Peyer's patch (tissue), 4 donors: ENCODE results near the gene HCFC1. TPM values are rescaled to one million over a fixed set of nuclear protein-coding genes. Genes with fewer than 3 reads are reported as not detected.

ENCODE experiments used
- DNase-seq, 3 donors: peaks; one replicate each; pipeline ENCODE4 v3.0.0-alpha.2; 2017 to 2019
- H3K27ac ChIP-seq, 4 donors: fragments of 200-600 bp; sonication (generic); one replicate each; pipeline ENCODE4 v1.5.1; 2016 to 2019
- H3K27me3 ChIP-seq, 2 donors: fragments of 200-600 bp; sonication (generic); one replicate each; pipeline ENCODE4 v1.5.1; 2019
- H3K36me3 ChIP-seq, 3 donors: fragments of 200-600 bp; sonication (generic); one replicate each; pipeline ENCODE4 v1.5.1; 2016 to 2019
- H3K4me1 ChIP-seq, 4 donors: fragments of 200-600 bp; sonication (generic); one replicate each; pipeline ENCODE4 v1.5.1; 2016 to 2019
- H3K4me3 ChIP-seq, 4 donors: fragments of 200-600 bp; sonication (generic); 1 replicate in 3 of 4; 2 replicates in 1 of 4; pipeline ENCODE4 v1.5.1; 2016 to 2019; ENCODE audit warnings: mild to moderate bottlenecking in 1 of 4
- H3K9me3 ChIP-seq, 4 donors: fragments of 200-600 bp; sonication (generic); one replicate each; pipeline ENCODE4 v1.5.1; 2016 to 2019; ENCODE audit warnings: mild to moderate bottlenecking in 1 of 4
- CTCF ChIP-seq, 6 experiments: fragments of 450-650 bp in 4 of 6; fragments of 200-600 bp in 2 of 6; sonication (generic) in 1 of 6; IDR thresholded peaks; one replicate each; pipeline ENCODE4 v1.5.1; 2017 to 2019; ENCODE audit warnings: antibody characterized with exemption in 6 of 6, mild to moderate bottlenecking in 3 of 6, moderate library complexity in 1 of 6
- POLR2A ChIP-seq, 2 donors: fragments of 450-650 bp; IDR thresholded peaks; one replicate each; pipeline ENCODE4 v1.5.1; 2017; ENCODE audit warnings: antibody characterized with exemption in 2 of 2, mild to moderate bottlenecking in 2 of 2, moderate library complexity in 2 of 2
- total RNA-seq, 4 donors: library from RNA; depleted of rRNA; stranded (reverse); fragments of >200 nt; gene quantifications; one replicate each; pipeline ENCODE4 v1.1.0, GENCODE V29; 2016

Gene HCFC1
- total RNA-seq, 4 donors from 2014 or later = 44.1 to 70.6 (median 55.6) TPM

GRCh38 chrX:153927672-153927921 is 44.0 kb downstream of the HCFC1 start:
- TF ChIP-seq POLR2A (IDR thresholded peaks at IDR 0.05) (no peak), CTCF (IDR thresholded peaks at IDR 0.05) (no peak)
- H3K4me1 ChIP-seq = peaks cover 0 to 28% (median 12%) of the 10 kb centered on the region in 4 donors
- peaks cover 0 to 21% (median 0%) of the 10 kb centered on the region in 3 donors for H3K36me3 ChIP-seq
- H3K4me3 ChIP-seq = peak overlapping the region; percentile 61 to 67 (median 63)
- no peak for DNase-seq
- H3K9me3 ChIP-seq = no peaks in the 10 kb centered on the region
- H3K27ac ChIP-seq = peak overlapping the region; percentile 95 to 99 (median 97)
- no peaks in the 10 kb centered on the region for H3K27me3 ChIP-seq

GRCh38 chrX:153926858-153927671 is 44.6 kb downstream of the HCFC1 start:
- no peak for TF ChIP-seq POLR2A (IDR thresholded peaks at IDR 0.05)
- TF ChIP-seq CTCF (IDR thresholded peaks at IDR 0.05) = no peak
- Histone ChIP-seq H3K9me3 (no peaks in the 10 kb centered on the region), H3K27me3 (no peaks in the 10 kb centered on the region), H3K36me3 (peaks cover 0 to 17% (median 0%) of the 10 kb centered on the region in 3 donors), H3K27ac (peak overlapping the region; percentile 95 to 99 (median 97)), H3K4me3 (peak overlapping the region; percentile 61 to 67 (median 63)), H3K4me1 (peaks cover 0 to 28% (median 12%) of the 10 kb centered on the region in 4 donors)
- peak; percentile 64 to 93 (median 90) for DNase-seq

- TF ChIP-seq CTCF (IDR thresholded peaks at IDR 0.05) (no peak), POLR2A (IDR thresholded peaks at IDR 0.05) (no peak)
- peaks cover 0 to 12% (median 0%) of the 10 kb centered on the region in 3 donors for H3K36me3 ChIP-seq
- peaks cover 0 to 34% (median 10%) of the 10 kb centered on the region in 4 donors for H3K4me1 ChIP-seq
- no peak for DNase-seq
- no peaks in the 10 kb centered on the region for H3K27me3 ChIP-seq
- H3K27ac ChIP-seq = peak overlapping the region; percentile 95 to 99 (median 97)
- H3K4me3 ChIP-seq = peak overlapping the region; percentile 61 to 67 (median 63)
- no peaks in the 10 kb centered on the region for H3K9me3 ChIP-seq
These were observed 45.1 kb downstream of the HCFC1 start for GRCh38 chrX:153926552-153926857.

GRCh38 chrX:153925739-153926551 is 45.7 kb downstream of the HCFC1 start, which contains the start of gene ARHGAP4:
Gene ARHGAP4, minus strand, starts transcription at chrX:153926264. Its CDS starts 62 bp downstream, at chrX:153926202.
- Histone ChIP-seq H3K27me3 (no peaks in the 10 kb centered on the region), H3K4me3 (peak within 1 kb of the TSS; percentile 61 to 67 (median 63)), H3K27ac (peak within 1 kb of the TSS; percentile 95 to 99 (median 97)), H3K9me3 (no peaks in the 10 kb centered on the region), H3K36me3 (peaks cover 0 to 9% (median 0%) of the 10 kb centered on the region in 3 donors), H3K4me1 (peaks cover 0 to 38% (median 10%) of the 10 kb centered on the region in 4 donors)
- peak; percentile 33 to 66 (median 53) for DNase-seq
- TF ChIP-seq CTCF (IDR thresholded peaks at IDR 0.05) (no peak), POLR2A (IDR thresholded peaks at IDR 0.05) (no peak)

GRCh38 chrX:153925387-153925738 is 46.3 kb downstream of the HCFC1 start:
- Histone ChIP-seq H3K4me3 (peak overlapping the region; percentile 61 to 67 (median 63)), H3K9me3 (no peaks in the 10 kb centered on the region), H3K36me3 (peaks cover 0 to 4% (median 0%) of the 10 kb centered on the region in 3 donors), H3K4me1 (peaks cover 0 to 38% (median 10%) of the 10 kb centered on the region in 4 donors), H3K27ac (peak overlapping the region; percentile 95 to 99 (median 97)), H3K27me3 (no peaks in the 10 kb centered on the region)
- TF ChIP-seq CTCF (IDR thresholded peaks at IDR 0.05) (no peak), POLR2A (IDR thresholded peaks at IDR 0.05) (no peak)
- peak in 1 of 3 donors; percentile 59 for DNase-seq
